Measurements from ENCODE around the gene RAB32. TPM values are rescaled to one million over a fixed set of nuclear protein-coding genes. Genes with fewer than 3 reads are reported as not detected.

Gene RAB32
- total RNA-seq, 1 experiment from 2014 or later = 4.7 TPM

- Histone ChIP-seq H3K23me2 (ENCODE audit: insufficient read length, low read depth, low read length, poor library complexity, severe bottlenecking) (peaks cover 2% of the 10 kb centered on the region), H3K27ac (ENCODE audit: insufficient read length, low read depth, low read length) (no peak overlapping the region), H4K8ac (replicated peaks; ENCODE audit: insufficient read length, low read depth, low read length) (no peak overlapping the region), H3K4me1 (ENCODE audit: insufficient read depth, low read length) (no peaks in the 10 kb centered on the region), H3K18ac (ENCODE audit: insufficient read length, low read depth, low read length) (no peak overlapping the region), H2BK12ac (ENCODE audit: insufficient read length, low read depth, low read length) (no peak overlapping the region), H4K20me1 (ENCODE audit: control insufficient read depth, insufficient read depth, insufficient read length) (no peaks in the 10 kb centered on the region), H2BK120ac (ENCODE audit: low read depth, low read length, poor library complexity, severe bottlenecking) (no peak overlapping the region), H3K4me2 (ENCODE audit: insufficient read depth, insufficient read length, low read length) (no peak overlapping the region), H3K79me1 (ENCODE audit: insufficient read depth, low read depth, low read length, poor library complexity, severe bottlenecking) (no peaks in the 10 kb centered on the region), H3K56ac (ENCODE audit: insufficient read length, low read depth, low read length) (no peak overlapping the region), H2BK5ac (ENCODE audit: insufficient read length, low read length) (no peak overlapping the region), H3K4ac (ENCODE audit: low read depth, low read length) (no peak overlapping the region), H4K5ac (ENCODE audit: insufficient read length, low read depth, low read length) (no peak overlapping the region), H3K23ac (ENCODE audit: insufficient read length, low read depth, low read length) (no peak overlapping the region), H3K9ac (ENCODE audit: extremely low read depth, insufficient read length, low read length) (no peak overlapping the region), H4K91ac (ENCODE audit: insufficient read length, low read depth, low read length) (no peak overlapping the region), H3K27me3 (ENCODE audit: insufficient read depth, low read length) (no peaks in the 10 kb centered on the region), H3K14ac (ENCODE audit: insufficient read depth, low read length) (no peak overlapping the region), H3T11ph (ENCODE audit: low read length) (no peak overlapping the region), H2BK15ac (ENCODE audit: low read depth, low read length) (no peak overlapping the region), H2AFZ (ENCODE audit: low read length) (no peak overlapping the region), H2BK20ac (ENCODE audit: low read depth, low read length, poor library complexity, severe bottlenecking) (no peak overlapping the region), H3K79me2 (ENCODE audit: insufficient read depth, low read length) (no peaks in the 10 kb centered on the region), H2AK5ac (ENCODE audit: insufficient read length, low read length) (no peak overlapping the region), H3K9me3 (ENCODE audit: control insufficient read depth, low read depth, low read length) (no peaks in the 10 kb centered on the region)
- H3K4me3 Mint-ChIP-seq = no peak overlapping the region
- DNase-seq = no peak
- H3K4me1 Mint-ChIP-seq = peaks cover 7% of the 10 kb centered on the region in 2 experiments
- no peak overlapping the region for H3K27ac Mint-ChIP-seq
- TF ChIP-seq CTCF (conservative IDR thresholded peaks at IDR 0.05) = no peak
- H3K27me3 Mint-ChIP-seq (ENCODE audit: low read depth) = peaks cover 2% of the 10 kb centered on the region
- no peaks in the 10 kb centered on the region for H3K9me3 Mint-ChIP-seq
- no CpG with 5 or more reads among the region's 2 CpGs for WGBS (ENCODE audit: extremely low coverage, insufficient read length, low lambda C conversion rate)
- H3K36me3 Mint-ChIP-seq (ENCODE audit: insufficient read depth in 1 of 3, low read depth in 3 of 3) = no peaks in the 10 kb centered on the region
Measured at GRCh38 chr6:146593986-146594385, 50.4 kb downstream of the RAB32 start.
